ENCODE results near the gene LIMS2. TPM values are rescaled to one million over a fixed set of nuclear protein-coding genes. Genes with fewer than 3 reads are reported as not detected.

Gene LIMS2
- total and polyA plus RNA-seq, 10 donors, result 62.5 to 437 (median 115) TPM

GRCh38 chr2:127592761-127593227 is 82.5 kb downstream of the LIMS2 start:
- H3K4me1 ChIP-seq, result peaks cover 0 to 11% (median 7%) of the 10 kb centered on the region in 6 donors
- intact Hi-C loops (cut with DNase I; ENCODE audit: low total_unique reads), result loop anchor here (10.0 kb wide), 1 partner anchor 52 kb away; the partner anchor contains the start of gene GPR17
- H3K27me3 ChIP-seq (replicated peaks in 1 of 7), result no peaks in the 10 kb centered on the region
- WGBS, 5 donors, result 91 to 97% (median 94%) methylated on average over 36 to 37 of the region's 37 CpGs
- H3K27ac ChIP-seq, result no peak overlapping the region
- no peaks in the 10 kb centered on the region for H3K9me3 ChIP-seq
- TF ChIP-seq POLR2AphosphoS5 (IDR thresholded peaks at IDR 0.05) (no peak), CTCF (IDR thresholded peaks at IDR 0.05 in 8 of 11, conservative IDR thresholded peaks at IDR 0.05 in 3 of 11) (no peak), POLR2A (IDR thresholded peaks at IDR 0.05) (no peak)
- no peaks in the 10 kb centered on the region for H3K36me3 ChIP-seq
- DNase-seq, result peak; percentile 74
- H3K4me3 ChIP-seq, result no peak overlapping the region

- peak overlapping the region in 1 of 8 donors; percentile 22 for H3K27ac ChIP-seq
- no peak overlapping the region for H3K4me3 ChIP-seq
- TF ChIP-seq POLR2AphosphoS5 (IDR thresholded peaks at IDR 0.05) (peak; percentile 11 to 69 (median 51)), CTCF (IDR thresholded peaks at IDR 0.05 in 8 of 11, conservative IDR thresholded peaks at IDR 0.05 in 3 of 11) (peak; percentile 77 to 95 (median 86)), POLR2A (IDR thresholded peaks at IDR 0.05) (no peak)
- H3K27me3 ChIP-seq (replicated peaks in 1 of 7), result no peaks in the 10 kb centered on the region
- 34 to 47% (median 44%) methylated on average over 9 to 10 of the region's 10 CpGs for WGBS, 5 donors
- peaks cover 0 to 11% (median 7%) of the 10 kb centered on the region in 6 donors for H3K4me1 ChIP-seq
- DNase-seq, result peak; percentile 92
- intact Hi-C loops (cut with DNase I; ENCODE audit: low total_unique reads), result loop anchor here (10.0 kb wide), 1 partner anchor 53 kb away; the partner anchor contains the start of gene GPR17
- no peaks in the 10 kb centered on the region for H3K9me3 ChIP-seq
- H3K36me3 ChIP-seq, result no peaks in the 10 kb centered on the region
Observed at GRCh38 chr2:127591221-127591923, 84.0 kb downstream of the LIMS2 start.

GRCh38 chr2:127590386-127591190 is 84.7 kb downstream of the LIMS2 start:
- H3K27ac ChIP-seq, result peak overlapping the region in 1 of 8 donors; percentile 22
- intact Hi-C loops (cut with DNase I; ENCODE audit: low total_unique reads), result loop anchor here (10.0 kb wide), 1 partner anchor 54 kb away; the partner anchor contains the start of gene GPR17
- no peaks in the 10 kb centered on the region for H3K27me3 ChIP-seq (replicated peaks in 1 of 7)
- H3K9me3 ChIP-seq, result no peaks in the 10 kb centered on the region
- H3K36me3 ChIP-seq, result no peaks in the 10 kb centered on the region
- peaks cover 0 to 11% (median 7%) of the 10 kb centered on the region in 6 donors for H3K4me1 ChIP-seq
- WGBS, 5 donors, result 90 to 96% (median 93%) methylated on average over 7 to 8 of the region's 8 CpGs
- no peak for TF ChIP-seq CTCF (IDR thresholded peaks at IDR 0.05 in 8 of 11, conservative IDR thresholded peaks at IDR 0.05 in 3 of 11)
- TF ChIP-seq POLR2AphosphoS5 (IDR thresholded peaks at IDR 0.05), result no peak
- no peak for TF ChIP-seq POLR2A (IDR thresholded peaks at IDR 0.05)
- peak; percentile 23 for DNase-seq
- no peak overlapping the region for H3K4me3 ChIP-seq

Measured in spleen (tissue), 11 donors.